Activated CD4-positive, alpha-beta T cell treated with anti-CD3 and anti-CD28 coated beads for 36 hours (primary cell): ENCODE results near the gene CYP26C1. TPM values are rescaled to one million over a fixed set of nuclear protein-coding genes. Genes with fewer than 3 reads are reported as not detected.

ENCODE experiments used
- ATAC-seq: fragments of 200-7000 bp; cut with Tn5 transposase; one replicate; pipeline ENCODE4 v1.10.0; 2021; ENCODE audit warnings: mild to moderate bottlenecking, moderate library complexity
- CTCF ChIA-PET: fragments of 350-600 bp; sonication (Branson Sonifier 250); formaldehyde crosslinking; loops from one replicate; lab custom pipeline; 2021; ENCODE audit warnings: antibody characterized with exemption; lab: Charles Lee
- POLR2A ChIA-PET: fragments of 350-600 bp; sonication (Branson Sonifier 250); formaldehyde crosslinking; loops from one replicate; lab custom pipeline; 2021; ENCODE audit warnings: antibody characterized with exemption, inconsistent platforms; lab: Charles Lee
- DNase-seq: peaks from one replicate; pipeline ENCODE4 v3.0.0-alpha.2; 2020
- H3K27ac Mint-ChIP-seq: one replicate; pipeline ENCODE4 v1.8.0; 2021; ENCODE audit warnings: mixed read lengths
- H3K27me3 Mint-ChIP-seq: one replicate; pipeline ENCODE4 v1.8.0; 2021; ENCODE audit warnings: mixed read lengths
- H3K36me3 Mint-ChIP-seq: one replicate; pipeline ENCODE4 v1.8.0; 2021; ENCODE audit warnings: low read depth, mixed read lengths
- H3K4me1 Mint-ChIP-seq: one replicate; pipeline ENCODE4 v1.8.0; 2021; ENCODE audit warnings: mixed read lengths
- H3K4me3 Mint-ChIP-seq: one replicate; pipeline ENCODE4 v1.8.0; 2021; ENCODE audit warnings: mild to moderate bottlenecking, moderate library complexity, mixed read lengths
- H3K9me3 Mint-ChIP-seq: one replicate; pipeline ENCODE4 v1.8.0; 2021; ENCODE audit warnings: low read depth, mixed read lengths
- intact Hi-C, 2 experiments: fragments of 100-400 bp; cut with DNase I in 1 of 2; cut with micrococcal nuclease in 1 of 2; formaldehyde crosslinking; loops; one replicate each; pipeline versions ENCODE4 v1.14.2 to v1.15.1; 2022 to 2024; cut with DNase I, micrococcal nuclease
- total RNA-seq, 2 experiments: library from RNA; stranded (reverse); gene quantifications; one replicate each; pipeline ENCODE4 v1.2.3, GENCODE V29; 2021

CYP26C1 gene
- total RNA-seq, 2 experiments from 2014 or later, result 0.05 to 0.09 TPM

DNA sequence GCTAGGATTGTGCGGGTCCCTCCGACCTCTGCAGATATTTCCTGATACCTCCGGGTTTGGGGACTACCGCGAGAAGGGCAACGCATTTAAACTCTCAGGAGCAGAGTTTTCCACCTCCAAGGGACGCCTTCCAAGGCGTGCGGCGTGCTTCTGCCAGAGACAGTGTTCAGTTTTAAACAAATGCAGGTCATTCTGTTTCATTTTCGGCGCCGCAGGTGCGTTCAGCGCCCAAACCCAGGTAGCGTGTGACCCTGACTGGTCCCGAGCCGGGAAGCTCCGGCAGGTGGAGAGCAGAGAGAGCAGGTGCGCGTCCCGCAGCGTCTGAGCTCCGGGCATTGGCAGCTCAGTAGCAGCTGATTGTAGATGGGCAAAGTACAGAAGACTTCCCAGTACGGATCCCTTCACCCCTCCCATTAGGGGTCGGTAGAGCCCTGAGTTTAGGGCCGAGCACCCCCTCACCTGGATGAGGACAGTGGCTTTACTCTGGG lies 11.7 kb downstream of the CYP26C1 start:
- ChIA-PET CTCF (interaction anchor here (0.6 to 2.4 kb wide), 3 partner anchors 9 to 12 kb away, joined by 3 to 6 read pairs (median 5); no protein-coding TSS in a partner anchor), POLR2A (no interaction called here)
- DNase-seq (peak; percentile 19), ATAC-seq (no peak)
- Mint-ChIP-seq H3K4me1 (peaks cover 32% of the 10 kb centered on the region), H3K27ac (no peak overlapping the region), H3K4me3 (no peak overlapping the region), H3K9me3 (no peaks in the 10 kb centered on the region), H3K36me3 (no peaks in the 10 kb centered on the region), H3K27me3 (peaks cover 71% of the 10 kb centered on the region)
- intact Hi-C loops, result loop anchor here (5.0 kb wide), 2 partner anchors 185 to 380 kb away; no protein-coding TSS in a partner anchor

- no peaks in the 10 kb centered on the region for H3K9me3 Mint-ChIP-seq
- intact Hi-C loops, result loop anchor here (5.0 kb wide), 2 partner anchors 186 to 381 kb away; no protein-coding TSS in a partner anchor
- H3K4me3 Mint-ChIP-seq, result no peak overlapping the region
- H3K36me3 Mint-ChIP-seq, result no peaks in the 10 kb centered on the region
- peaks cover 32% of the 10 kb centered on the region for H3K4me1 Mint-ChIP-seq
- DNase-seq, result peak; percentile 24
- ATAC-seq, result no peak
- H3K27me3 Mint-ChIP-seq, result peaks cover 70% of the 10 kb centered on the region
- ChIA-PET CTCF (interaction anchor here (1.0 kb wide), 1 partner anchor 11 kb away, joined by 5 read pairs; no protein-coding TSS in a partner anchor), POLR2A (interaction anchor here (0.5 to 1.1 kb wide), 2 partner anchors 9 to 202 kb away, joined by 3 read pairs; no protein-coding TSS in a partner anchor)
- no peak overlapping the region for H3K27ac Mint-ChIP-seq
Measured at GRCh38 chr10:93072713-93073538, 12.3 kb downstream of the CYP26C1 start.

DNA sequence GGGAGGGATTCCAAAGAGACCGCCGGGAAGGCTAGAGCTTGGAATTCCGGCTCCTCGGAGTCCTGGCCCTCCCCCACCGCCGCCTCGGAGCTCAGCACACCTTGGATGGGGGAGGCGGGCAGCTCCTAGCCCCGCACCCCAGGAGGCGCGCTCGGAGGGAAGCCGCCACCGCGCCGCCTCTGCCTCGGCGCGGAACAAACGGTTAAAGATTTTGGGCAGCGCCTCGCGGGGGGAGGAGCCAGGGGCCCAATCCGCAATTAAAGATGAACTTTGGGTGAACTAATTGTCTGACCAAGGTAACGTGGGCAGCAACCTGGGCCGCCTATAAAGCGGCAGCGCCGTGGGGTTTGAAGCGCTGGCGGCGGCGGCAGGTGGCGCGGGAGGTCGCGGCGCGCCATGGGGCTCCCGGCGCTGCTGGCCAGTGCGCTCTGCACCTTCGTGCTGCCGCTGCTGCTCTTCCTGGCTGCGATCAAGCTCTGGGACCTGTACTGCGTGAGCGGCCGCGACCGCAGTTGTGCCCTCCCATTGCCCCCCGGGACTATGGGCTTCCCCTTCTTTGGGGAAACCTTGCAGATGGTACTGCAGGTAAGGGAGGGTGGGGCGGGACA lies 13.0 kb downstream of the CYP26C1 start, which contains the start of gene CYP26A1:
Gene CYP26A1 (plus strand): TSS at position 355 of the 608 bp plus-strand sequence. CDS start 42 bp downstream, at position 397.
- ATAC-seq, result no peak
- Mint-ChIP-seq H3K27ac (no peak within 1 kb of the TSS), H3K36me3 (no peaks in the 10 kb centered on the region), H3K4me3 (peak within 1 kb of the TSS; percentile 48), H3K27me3 (peaks cover 69% of the 10 kb centered on the region), H3K9me3 (no peaks in the 10 kb centered on the region), H3K4me1 (peaks cover 29% of the 10 kb centered on the region)
- ChIA-PET CTCF (no interaction called here), POLR2A (interaction anchor here (0.5 to 1.1 kb wide), 2 partner anchors 9 to 202 kb away, joined by 3 read pairs; no protein-coding TSS in a partner anchor)
- intact Hi-C loops, result loop anchor here (2.0 to 5.0 kb wide), 3 partner anchors 13 to 381 kb away; partner anchors contain the start of gene CYP26C1 (in 1 of the 2)
- peak; percentile 25 for DNase-seq

DNA sequence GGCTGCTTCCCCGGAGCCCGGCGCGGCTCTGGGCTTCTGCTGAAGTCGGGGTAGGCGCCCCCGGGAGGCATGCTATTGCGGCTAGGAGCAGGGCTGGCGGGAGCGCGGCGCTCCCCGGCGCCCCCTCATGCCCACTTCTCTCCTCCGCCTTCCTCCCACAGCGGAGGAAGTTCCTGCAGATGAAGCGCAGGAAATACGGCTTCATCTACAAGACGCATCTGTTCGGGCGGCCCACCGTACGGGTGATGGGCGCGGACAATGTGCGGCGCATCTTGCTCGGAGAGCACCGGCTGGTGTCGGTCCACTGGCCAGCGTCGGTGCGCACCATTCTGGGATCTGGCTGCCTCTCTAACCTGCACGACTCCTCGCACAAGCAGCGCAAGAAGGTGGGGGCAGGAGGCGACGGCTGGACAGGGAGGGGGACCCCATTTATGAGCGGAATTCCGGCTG lies 13.6 kb downstream of the CYP26C1 start:
- Mint-ChIP-seq H3K36me3 (no peaks in the 10 kb centered on the region), H3K4me3 (peak overlapping the region; percentile 48), H3K4me1 (peaks cover 28% of the 10 kb centered on the region), H3K9me3 (no peaks in the 10 kb centered on the region), H3K27ac (no peak overlapping the region), H3K27me3 (peaks cover 66% of the 10 kb centered on the region)
- ATAC-seq, result no peak
- DNase-seq, result peak; percentile 22
- intact Hi-C loops, result loop anchor here (2.0 to 5.0 kb wide), 3 partner anchors 13 to 382 kb away; partner anchors contain the start of gene CYP26C1 (in 1 of the 2)
- POLR2A ChIA-PET, result interaction anchor here (1.1 kb wide), 1 partner anchor 10 kb away, joined by 3 read pairs; no protein-coding TSS in a partner anchor
- CTCF ChIA-PET, result interaction anchor here (0.5 to 0.7 kb wide), 2 partner anchors 13 to 244 kb away, joined by 3 read pairs; no protein-coding TSS in a partner anchor

- CTCF ChIA-PET, result interaction anchor here (0.5 to 1.0 kb wide), 3 partner anchors 10 to 243 kb away, joined by 3 to 4 read pairs (median 3); no protein-coding TSS in a partner anchor
- no peak for ATAC-seq
- H3K36me3 Mint-ChIP-seq, result no peaks in the 10 kb centered on the region
- DNase-seq, result peak; percentile 38
- peaks cover 28% of the 10 kb centered on the region for H3K4me1 Mint-ChIP-seq
- intact Hi-C loops, result loop anchor here (2.0 to 5.0 kb wide), 4 partner anchors 14 to 382 kb away; partner anchors contain the start of gene CYP26C1 (in 1 of the 2)
- H3K9me3 Mint-ChIP-seq, result no peaks in the 10 kb centered on the region
- no peak overlapping the region for H3K27ac Mint-ChIP-seq
- H3K4me3 Mint-ChIP-seq, result peak overlapping the region; percentile 48
- peaks cover 70% of the 10 kb centered on the region for H3K27me3 Mint-ChIP-seq
- POLR2A ChIA-PET, result no interaction called here
Measured at GRCh38 chr10:93074597-93075368, 14.2 kb downstream of the CYP26C1 start.

- ChIA-PET CTCF (interaction anchor here (0.8 to 1.2 kb wide), 4 partner anchors 8 to 108 kb away, joined by 3 to 4 read pairs (median 4); partner anchors contain the start of gene CYP26C1), POLR2A (no interaction called here)
- Mint-ChIP-seq H3K36me3 (no peaks in the 10 kb centered on the region), H3K4me1 (peaks cover 30% of the 10 kb centered on the region), H3K9me3 (no peaks in the 10 kb centered on the region), H3K27me3 (peaks cover 66% of the 10 kb centered on the region), H3K4me3 (no peak overlapping the region), H3K27ac (no peak overlapping the region)
- intact Hi-C loops, result loop anchor here (2.0 to 5.0 kb wide), 2 partner anchors 15 to 108 kb away; partner anchors contain the start of gene CYP26C1 (in 1 of the 2)
- DNase-seq (peak; percentile 24), ATAC-seq (peak; percentile 27)
Measured at GRCh38 chr10:93075369-93076221, 15.0 kb downstream of the CYP26C1 start.

- peaks cover 66% of the 10 kb centered on the region for H3K27me3 Mint-ChIP-seq
- H3K4me1 Mint-ChIP-seq, result peaks cover 30% of the 10 kb centered on the region
- H3K9me3 Mint-ChIP-seq, result no peaks in the 10 kb centered on the region
- no peak overlapping the region for H3K4me3 Mint-ChIP-seq
- ATAC-seq (no peak), DNase-seq (no peak)
- H3K27ac Mint-ChIP-seq, result no peak overlapping the region
- ChIA-PET CTCF (interaction anchor here (0.6 to 1.8 kb wide), 11 partner anchors 11 to 299 kb away, joined by 3 to 6 read pairs (median 3); partner anchors contain the start of gene EXOC6), POLR2A (no interaction called here)
- intact Hi-C loops, result loop anchor here in 1 of 2 experiments (5.0 kb wide), 1 partner anchor 110 kb away; no protein-coding TSS in a partner anchor
- no peaks in the 10 kb centered on the region for H3K36me3 Mint-ChIP-seq
Measured at GRCh38 chr10:93076871-93077270, 16.3 kb downstream of the CYP26C1 start.

- Mint-ChIP-seq H3K4me1 (peaks cover 22% of the 10 kb centered on the region), H3K9me3 (no peaks in the 10 kb centered on the region), H3K36me3 (no peaks in the 10 kb centered on the region), H3K27ac (no peak overlapping the region), H3K27me3 (peaks cover 57% of the 10 kb centered on the region), H3K4me3 (no peak overlapping the region)
- intact Hi-C loops, result loop anchor here in 1 of 2 experiments (5.0 kb wide), 1 partner anchor 111 kb away; no protein-coding TSS in a partner anchor
- DNase-seq (no peak), ATAC-seq (no peak)
- ChIA-PET POLR2A (no interaction called here), CTCF (interaction anchor here (0.8 to 1.8 kb wide), 6 partner anchors 24 to 276 kb away, joined by 3 to 6 read pairs (median 4); no protein-coding TSS in a partner anchor)
Measured at GRCh38 chr10:93077860-93078337, 17.3 kb downstream of the CYP26C1 start.

GRCh38 chr10:93079663-93080349 lies 19.2 kb downstream of the CYP26C1 start:
- intact Hi-C loops, result loop anchor here (1.0 to 5.0 kb wide), 6 partner anchors 113 to 403 kb away; partner anchors contain the start of gene MYOF (in 1 of the 2)
- CTCF ChIA-PET, result interaction anchor here (0.5 to 1.6 kb wide), 10 partner anchors 9 to 471 kb away, joined by 3 to 8 read pairs (median 3); no protein-coding TSS in a partner anchor
- POLR2A ChIA-PET, result no interaction called here
- Mint-ChIP-seq H3K9me3 (no peaks in the 10 kb centered on the region), H3K4me3 (no peak overlapping the region), H3K27me3 (peaks cover 48% of the 10 kb centered on the region), H3K4me1 (peaks cover 13% of the 10 kb centered on the region), H3K36me3 (no peaks in the 10 kb centered on the region), H3K27ac (no peak overlapping the region)
- ATAC-seq (no peak), DNase-seq (no peak)
